Activated T-cell treated with anti-CD3 and anti-CD28 coated beads, Interleukin-2, amount 50 U/mL, for 1 hour (primary cell): ENCODE measurements around the gene NRXN2.

Experiments
- DNase-seq: peaks from one replicate; pipeline ENCODE4 v3.0.0-alpha.2; 2020

NRXN2 gene

DNA sequence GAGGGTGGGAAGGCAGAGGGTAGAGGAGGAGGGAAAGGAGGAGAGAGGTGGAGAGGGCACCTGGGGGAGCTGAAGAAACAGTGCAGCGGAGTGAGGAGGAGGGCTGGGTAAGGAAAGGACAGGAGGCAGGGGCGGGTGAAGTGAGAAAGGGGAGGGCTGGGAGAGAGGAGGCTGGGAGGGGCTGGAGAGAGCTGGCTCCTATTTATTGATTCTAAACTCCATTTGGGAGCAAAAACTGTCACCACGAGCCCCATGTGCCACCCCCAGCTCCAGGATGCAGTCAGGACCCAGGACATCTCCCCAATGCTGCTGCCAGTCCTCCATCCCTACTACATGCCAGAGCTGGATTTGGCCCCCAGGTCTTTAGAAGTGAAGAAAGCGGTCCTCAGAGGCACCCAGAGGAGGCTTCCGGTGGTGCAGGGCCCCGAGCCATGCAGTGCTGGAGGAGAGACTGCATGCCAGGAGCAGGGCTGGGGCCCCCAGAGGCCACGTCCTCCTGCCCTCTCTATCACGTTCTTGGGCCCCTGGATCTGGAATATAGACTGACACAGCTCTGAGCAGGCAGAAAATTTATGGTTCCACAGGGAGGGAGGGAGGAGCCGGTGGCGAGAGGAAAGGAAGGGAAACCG is 78.2 kb downstream of the NRXN2 start:
- no peak for DNase-seq

GRCh38 chr11:64643920-64644646 is 78.9 kb downstream of the NRXN2 start:
- no peak for DNase-seq

DNA sequence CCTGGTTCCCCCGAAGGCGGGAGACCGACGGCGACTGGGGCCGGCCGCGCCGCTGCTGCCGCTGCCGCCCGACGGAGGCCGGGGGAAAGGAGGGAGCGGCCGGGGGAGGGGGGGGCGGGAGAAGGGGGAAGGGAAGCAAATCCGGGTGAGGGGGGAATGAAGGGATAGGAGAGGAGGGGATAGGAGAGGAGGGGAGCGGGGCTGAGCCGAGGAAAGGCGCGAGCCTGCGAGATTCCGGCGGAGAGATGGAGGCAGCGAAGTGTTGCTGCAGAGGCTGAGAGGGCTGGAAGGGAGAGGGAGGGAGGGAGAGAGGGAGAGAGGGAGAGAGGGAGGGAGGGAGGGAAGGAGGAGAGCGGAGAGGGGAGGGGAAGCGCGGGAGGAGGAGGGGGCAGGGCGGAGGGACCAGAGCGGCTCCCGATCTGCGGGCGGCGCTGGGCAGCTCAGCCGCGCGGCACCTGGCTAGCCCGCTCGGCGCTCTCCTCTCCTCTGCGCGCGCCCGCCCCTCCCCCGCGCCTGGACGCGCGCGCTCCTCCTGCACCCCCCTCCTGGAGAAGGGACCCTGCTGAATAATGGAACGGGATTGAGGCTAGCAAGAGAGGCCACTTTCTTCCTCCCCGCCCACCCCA is 79.6 kb downstream of the NRXN2 start:
- no peak for DNase-seq

DNA sequence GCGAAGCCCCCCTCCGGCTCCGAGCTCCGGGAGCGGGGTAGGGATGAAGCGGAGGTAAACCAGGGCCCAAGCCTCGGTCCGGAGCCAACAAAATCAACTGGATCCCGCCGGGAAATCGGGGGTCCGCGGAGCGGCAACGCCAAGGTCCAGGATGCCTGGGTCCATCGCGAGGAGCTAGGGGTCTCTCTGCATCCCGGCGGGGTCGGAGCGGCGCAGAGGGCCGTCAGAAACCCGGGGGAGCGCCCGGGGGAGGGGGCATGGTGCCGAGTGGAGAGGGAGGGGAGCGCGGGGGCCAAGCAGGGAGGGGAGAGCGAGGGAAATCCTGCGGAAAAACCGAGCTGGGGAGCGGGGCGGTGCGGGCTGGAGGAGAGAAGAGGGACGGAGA is 80.1 kb downstream of the NRXN2 start:
- DNase-seq = no peak

DNA sequence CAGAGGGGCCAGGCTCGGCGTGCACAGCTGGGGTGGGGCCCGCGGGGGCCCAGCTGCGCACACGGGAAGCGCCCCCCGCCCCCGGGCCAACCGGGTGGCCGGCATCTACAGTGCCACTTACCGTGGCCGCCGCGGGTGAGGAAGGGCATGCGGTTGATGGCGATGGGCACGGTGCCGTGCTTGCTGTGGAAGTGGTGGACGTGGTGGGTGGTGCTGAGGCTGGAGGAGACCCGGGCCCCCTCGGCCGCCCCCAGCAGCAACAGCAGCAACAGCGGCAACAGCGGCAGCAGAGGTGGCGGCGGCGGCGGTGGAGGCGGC is 80.6 kb downstream of the NRXN2 start:
- no peak for DNase-seq

GRCh38 chr11:64641596-64642417 is 81.2 kb downstream of the NRXN2 start:
- no peak for DNase-seq

DNA sequence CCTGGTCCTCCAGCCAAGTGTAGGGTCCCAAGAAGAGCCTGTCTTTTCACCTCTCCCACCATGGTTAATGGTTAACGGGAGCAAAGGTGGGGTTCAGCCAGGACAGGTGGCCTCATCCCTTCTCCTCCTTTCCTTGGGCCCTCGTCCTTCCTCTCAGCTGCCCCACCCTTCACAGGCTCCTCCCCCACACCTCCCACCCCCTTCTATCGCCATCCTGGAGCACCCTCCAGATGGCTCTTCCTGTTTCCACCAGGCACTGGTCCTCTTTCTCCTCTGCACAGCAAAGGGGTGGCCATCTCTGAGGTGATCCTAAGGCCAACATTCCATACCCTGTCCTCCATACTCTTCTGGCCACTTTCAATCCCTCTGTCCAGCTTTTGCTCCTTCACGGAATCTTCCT is 83.1 kb downstream of the NRXN2 start:
- no peak for DNase-seq

DNA sequence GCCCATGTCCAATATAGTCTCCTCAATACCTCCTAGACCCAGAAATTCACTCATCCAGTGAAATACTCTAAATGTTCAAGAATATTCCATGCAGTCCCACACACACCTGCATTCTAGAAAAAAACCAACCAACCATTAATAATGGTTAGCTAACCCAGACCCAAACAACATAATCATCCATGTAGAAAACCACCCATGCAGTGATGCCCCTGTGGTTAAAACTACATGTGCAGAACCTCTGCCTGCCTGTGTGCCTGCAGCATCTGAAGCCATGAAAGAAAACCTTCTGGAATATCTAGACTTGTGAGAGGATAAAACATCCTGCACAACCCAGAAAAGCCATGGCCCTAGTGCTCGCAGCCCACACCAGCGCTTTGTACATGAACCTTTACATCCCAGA is 84.2 kb downstream of the NRXN2 start:
- no peak for DNase-seq

DNA sequence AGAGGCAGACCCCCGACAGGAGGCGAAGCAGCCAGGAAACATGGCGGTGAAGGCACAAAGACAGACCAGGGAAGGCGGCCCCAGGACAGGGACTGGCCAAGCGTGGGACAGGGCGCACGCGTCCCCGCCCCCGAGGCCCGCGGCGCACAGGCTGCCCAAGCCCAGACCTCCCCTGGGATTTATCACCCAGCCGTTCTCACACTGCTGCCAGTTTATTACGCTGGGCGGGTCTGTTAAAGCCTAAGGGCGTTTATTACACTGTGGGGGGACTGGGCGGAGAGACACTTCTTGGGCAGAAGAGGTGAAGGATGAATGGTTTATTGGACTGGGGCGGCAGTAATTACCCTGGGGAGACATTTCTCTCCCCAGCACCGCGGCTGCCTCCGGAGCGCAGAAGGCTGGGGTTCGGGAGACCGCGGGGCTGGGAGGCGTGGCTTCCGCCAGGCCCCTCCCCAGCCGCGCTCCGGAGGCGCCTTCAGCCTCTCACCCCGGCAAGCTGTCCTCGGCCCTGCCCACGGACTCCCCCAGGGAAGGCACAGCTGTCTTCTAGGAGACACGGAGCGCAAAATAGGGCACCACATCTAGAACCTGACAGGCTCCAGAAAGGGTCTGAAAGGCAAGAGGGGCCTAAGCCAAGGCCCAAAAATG is 84.9 kb downstream of the NRXN2 start:
- no peak for DNase-seq

GRCh38 chr11:64637334-64638017 is 85.5 kb downstream of the NRXN2 start:
- DNase-seq = no peak

GRCh38 chr11:64633555-64634159 is 89.3 kb downstream of the NRXN2 start:
- no peak for DNase-seq

GRCh38 chr11:64632654-64633053 is 90.3 kb downstream of the NRXN2 start:
- DNase-seq = no peak

DNA sequence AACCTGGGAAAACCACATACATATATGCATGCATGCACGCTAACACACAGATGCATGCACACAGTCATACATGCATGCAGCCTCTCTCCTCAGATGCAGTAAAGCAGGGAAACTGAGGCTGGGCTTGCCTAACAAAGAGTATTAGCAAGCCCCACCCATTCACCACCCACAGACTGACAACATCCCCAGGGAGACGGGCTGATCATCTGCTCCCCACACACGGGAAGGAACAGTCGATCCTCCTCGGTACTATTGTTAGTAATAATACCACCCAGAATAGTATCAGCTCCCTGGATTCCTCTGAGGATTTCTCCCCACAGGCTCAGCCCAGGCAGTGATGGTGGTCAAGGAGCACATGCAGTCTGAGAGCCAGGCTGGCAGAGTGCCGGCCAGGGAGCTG is 90.8 kb downstream of the NRXN2 start:
- DNase-seq = no peak

DNA sequence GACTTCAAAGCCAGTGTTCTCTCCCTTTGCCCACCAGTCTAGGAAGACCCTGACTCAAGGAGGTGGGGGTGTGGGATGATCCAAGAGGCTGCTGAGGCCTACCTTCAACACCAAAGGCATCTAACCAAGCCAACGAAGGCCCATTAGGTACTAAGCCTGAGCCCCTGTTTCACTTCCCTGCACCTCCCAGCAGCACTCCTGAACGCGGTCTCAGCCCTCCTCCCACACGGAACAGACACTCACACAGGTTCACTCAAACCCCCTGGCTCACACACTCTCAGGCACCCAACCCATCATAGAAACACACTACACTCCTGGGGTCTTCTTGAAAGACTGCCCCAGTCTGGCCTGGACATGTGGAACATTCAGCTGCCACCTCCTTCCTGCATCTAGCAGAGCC is 91.3 kb downstream of the NRXN2 start:
- no peak for DNase-seq

DNA sequence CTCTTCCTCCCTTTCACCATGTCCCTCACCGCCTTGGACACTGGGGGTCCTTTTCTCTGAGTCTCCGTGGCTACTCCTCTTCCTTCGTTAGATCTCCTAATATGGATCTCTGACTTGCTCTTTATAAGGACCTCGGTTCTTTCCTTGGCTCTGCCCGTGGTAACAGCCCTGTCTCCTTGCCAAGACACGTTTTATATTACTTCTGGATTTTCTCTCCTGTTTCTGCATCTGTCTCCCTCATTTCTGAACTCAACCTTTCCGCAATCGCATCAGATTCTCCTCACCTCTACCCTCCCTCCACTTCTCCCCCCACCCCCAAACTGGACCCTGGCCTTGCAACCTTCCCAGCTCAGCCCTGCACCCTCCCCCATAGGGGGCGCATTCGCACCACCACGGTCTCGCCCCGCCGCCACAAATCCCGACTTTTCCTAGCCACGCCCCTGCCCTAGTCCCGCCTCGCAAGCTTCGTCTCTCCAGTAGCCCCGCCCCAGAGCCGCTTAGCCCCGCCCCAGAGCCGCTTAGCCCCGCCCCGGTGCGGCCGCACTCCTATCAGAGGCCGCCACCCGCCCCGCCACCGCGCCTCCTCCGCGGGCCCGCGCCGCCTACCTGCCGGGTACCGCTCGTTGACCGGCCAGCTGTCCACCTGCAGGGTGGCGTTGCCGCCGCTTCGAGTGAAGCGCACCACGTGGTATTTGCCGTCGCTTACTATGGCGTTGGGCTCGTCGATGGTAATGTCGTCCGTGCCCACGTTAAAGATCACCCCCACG is 93.0 kb downstream of the NRXN2 start:
- DNase-seq = no peak

- no peak for DNase-seq
These were observed 93.9 kb downstream of the NRXN2 start for GRCh38 chr11:64629103-64629502.

- DNase-seq = no peak
These were observed 94.4 kb downstream of the NRXN2 start for GRCh38 chr11:64628596-64628995.

DNA sequence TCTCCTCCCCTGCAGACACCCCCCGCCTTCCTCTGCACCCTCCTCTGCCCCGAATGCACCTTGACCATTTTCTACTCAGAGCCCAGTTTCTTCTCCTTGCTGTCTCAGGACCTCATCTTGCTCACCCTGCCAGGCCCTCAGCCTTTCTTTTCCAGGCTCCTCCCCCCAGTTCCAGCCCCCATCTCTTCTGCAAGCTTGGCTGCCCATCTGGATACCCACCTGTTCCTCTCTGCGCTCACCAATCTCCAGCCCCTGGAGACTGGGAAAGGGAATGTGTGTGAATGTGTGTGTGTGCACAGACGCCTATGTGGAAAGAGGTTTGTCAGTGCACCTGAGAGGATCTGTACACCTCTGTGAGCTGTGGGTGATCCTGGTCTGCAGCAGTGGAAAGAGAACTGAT is 95.6 kb downstream of the NRXN2 start:
- DNase-seq = no peak

DNA sequence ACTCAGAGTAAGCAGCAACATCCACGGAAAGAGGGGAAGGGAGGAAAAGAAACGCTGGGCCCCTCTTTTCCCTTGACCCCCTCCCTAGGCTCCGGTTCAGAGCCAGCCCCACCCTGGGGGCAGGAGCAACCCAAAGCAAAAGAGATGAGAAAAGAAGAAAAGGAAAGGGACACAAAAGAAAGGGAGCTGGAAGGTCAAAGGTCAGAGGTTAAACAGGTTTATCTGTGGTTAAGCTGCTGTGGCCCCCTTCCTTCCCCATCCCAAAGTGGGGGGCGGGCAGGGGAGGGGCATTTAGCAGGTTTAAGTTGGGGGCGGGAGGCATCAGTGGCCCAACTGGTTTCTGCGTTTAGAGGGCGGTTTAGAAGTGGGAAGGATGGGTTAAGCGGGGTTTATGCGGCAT is 96.4 kb downstream of the NRXN2 start:
- no peak for DNase-seq

- no peak for DNase-seq
These were observed 98.0 kb downstream of the NRXN2 start for GRCh38 chr11:64624883-64625481.

- no peak for DNase-seq
These were observed 100.3 kb downstream of the NRXN2 start for GRCh38 chr11:64622681-64623080.
